HG03571 (cell line): ENCODE measurements around the gene UCN3.
A peak's percentile ranks its signal among the peaks of the same experiment; 100 is the strongest.
"Not testable (repeated sequence)": the region's sequence is repeated elsewhere in the genome, so short reads cannot be mapped to it uniquely, and the experiment has no call there.

Experiments
- ATAC-seq: cut with Tn5 transposase; IDR thresholded peaks from one replicate; pipeline ENCODE4 v1.9.1; 2021; ENCODE audit not compliant: unreplicated experiment

The UCN3 gene

DNA sequence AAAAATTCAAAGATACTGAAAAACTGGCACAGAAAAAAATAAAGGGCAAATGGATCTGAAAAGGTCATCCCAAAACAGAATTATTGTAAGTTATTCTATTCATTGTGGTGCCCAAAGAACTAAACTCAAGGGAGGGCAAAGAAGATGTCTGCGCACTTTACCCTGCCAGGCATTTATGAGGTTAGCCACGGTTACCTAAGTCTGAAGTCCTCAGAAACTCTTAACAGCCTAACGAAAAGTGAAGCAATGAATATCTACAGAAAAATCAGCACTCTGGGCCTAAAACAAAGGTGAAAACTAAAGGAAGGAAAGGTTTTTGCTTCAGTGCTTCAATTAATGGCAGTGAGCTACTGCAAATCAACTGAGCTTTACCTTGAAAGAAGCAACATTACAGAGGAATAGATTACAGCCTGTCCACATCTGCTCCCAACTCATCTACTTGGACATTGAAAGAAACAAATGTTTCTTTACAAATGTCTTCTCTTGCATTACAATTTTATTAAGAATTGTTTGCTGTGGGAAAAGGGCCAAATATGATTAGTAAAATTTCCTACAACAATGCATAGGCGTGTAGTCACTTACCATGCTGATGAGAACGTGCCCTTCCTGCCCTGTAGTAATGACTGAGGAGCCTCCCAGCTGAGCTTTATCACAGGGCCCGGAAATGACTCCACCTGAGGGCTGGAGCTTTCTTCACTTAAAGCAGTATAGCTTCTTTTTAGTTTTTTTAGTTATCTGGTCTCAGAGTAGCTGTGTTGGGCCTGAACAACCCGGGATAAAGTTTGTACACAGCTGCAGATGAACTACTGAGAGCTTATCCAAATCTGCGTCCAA lies 39.7 kb downstream of the UCN3 start, which contains the start of gene TUBAL3:
Gene TUBAL3 (minus strand): TSS at position 621 of the 834 bp plus-strand sequence. CDS start 36 bp downstream, at position 585.
- ATAC-seq: no peak

DNA sequence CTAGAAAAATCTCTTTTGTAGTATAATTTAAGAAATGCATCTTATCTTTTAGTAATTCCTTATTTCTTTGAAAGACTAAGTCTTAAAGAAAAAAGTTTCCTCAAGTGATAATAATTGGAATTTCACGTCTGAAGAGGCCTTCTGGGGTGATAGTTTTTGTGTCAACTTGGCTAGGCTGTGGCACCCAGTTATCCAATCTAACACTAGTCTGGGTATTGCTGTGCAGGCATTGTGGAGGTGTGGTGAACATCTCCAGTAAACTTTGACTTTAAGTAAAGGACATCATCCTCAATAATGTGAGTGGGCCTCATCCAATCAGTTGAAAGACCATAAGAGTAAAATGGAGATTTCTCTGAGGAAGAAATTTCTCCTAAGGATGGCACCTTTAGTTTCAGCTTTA lies 42.2 kb downstream of the UCN3 start:
- ATAC-seq: no peak

DNA sequence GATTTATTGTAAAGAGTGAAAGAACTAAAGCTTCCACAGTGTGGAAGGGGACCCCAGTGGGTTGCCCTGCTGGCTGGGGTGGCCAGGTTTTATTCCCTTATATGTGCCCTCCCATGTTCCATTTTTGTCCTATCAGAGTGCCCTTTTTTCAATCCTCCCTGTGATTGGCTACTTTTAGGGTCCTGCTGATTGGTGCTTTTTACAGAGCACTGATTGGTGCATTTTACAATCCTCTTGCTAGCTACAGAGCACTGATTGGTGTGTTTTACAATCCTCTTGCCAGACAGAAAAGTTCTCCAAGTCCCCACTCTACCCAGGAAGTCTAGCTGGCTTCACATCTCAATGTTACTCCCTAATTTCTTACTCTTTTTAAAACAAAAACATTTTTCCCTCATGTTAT lies 46.0 kb downstream of the UCN3 start:
- not testable (repeated sequence) for ATAC-seq

DNA sequence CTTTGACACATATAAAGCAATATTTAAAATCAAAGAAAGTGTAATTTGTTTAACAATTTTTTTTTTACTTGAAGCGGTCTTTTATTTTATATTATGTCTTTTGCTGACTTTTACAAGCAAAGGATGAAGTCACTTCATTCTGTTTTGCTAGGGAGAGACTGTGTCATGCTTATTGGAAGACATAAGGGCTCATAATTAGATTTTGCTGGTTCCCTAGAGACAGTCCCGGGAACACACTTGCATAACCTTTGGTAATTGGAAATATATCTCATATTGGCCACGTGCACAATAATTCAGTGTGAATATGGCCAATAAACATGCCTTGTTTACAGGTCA lies 47.1 kb downstream of the UCN3 start:
- ATAC-seq: no peak

DNA sequence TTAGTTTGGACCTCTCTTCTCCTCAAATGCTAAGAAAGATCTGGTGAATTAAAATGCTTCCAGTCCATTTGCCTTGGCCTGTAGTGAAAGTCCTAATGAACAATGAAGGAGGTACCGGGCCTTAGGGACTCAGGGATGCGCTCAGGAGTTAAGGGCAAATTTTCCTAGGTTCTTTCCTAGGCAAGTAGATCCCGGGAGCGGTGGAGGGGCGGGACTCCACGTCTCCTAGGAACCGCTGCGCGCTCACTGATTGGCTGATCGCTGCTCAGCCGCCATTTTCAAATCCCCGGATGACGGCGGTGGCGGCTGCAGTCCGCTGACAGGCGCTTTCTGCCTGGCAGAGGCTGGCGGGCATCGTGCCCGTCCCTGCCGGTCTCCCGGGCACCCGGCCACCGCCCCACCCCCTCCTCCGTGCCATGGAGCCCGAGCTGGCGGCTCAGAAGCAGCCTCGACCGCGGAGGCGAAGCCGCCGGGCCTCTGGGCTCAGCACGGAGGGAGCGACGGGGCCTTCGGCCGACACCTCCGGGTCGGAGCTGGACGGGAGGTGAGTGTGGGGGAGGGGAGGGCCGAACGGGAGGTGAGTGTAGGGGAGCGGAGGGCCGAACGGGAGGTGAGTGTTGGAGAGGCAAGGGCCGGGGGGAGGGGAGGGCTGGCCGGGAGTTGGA lies 47.6 kb downstream of the UCN3 start, which contains the start of gene NET1:
Gene NET1 (plus strand): TSS at position 281 of the 665 bp plus-strand sequence. CDS start 136 bp downstream, at position 417.
- peak; percentile 95 for ATAC-seq

DNA sequence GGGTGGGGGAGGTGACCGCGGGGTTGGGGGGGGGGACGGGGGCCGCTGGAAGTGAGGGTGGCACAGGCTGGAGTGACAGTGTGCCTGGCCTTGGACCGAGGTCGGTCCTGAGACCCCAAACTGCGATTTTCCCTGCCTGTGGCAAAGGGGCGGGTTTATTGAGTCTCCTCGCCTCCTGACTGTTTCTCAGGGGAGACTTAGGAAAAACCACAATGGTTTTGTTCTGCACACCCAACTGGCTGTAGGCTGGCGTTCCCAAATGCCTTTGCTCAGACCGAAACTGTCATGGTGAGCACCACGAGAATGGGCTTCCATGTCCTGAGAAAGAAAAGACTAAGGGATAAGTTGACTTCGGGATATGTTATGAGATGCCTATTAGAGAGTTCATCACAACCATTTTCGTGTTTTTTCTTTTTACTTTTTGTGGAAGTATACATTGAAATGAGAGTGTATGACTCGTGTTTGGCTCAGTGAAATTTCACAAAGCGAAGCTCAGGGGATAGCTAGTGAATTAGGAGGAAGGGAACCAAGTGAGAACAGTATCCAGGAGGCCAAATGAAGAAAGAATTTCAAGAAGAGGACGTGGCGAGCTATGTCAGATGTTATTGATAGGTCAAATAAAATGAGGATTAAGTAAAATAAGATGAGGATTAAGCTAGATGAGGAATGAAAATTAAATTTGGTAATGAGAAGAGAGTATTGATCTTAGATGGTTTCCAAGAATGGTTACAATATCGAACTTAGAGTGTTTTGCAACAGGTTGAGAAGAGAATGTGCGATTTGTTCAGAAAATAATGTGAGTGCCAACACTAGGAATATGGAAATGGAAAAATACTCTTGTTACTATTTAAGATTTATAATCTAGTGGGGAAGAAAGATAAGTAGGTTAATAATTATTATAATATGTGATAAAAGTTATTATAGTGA lies 48.5 kb downstream of the UCN3 start:
- no peak for ATAC-seq

GRCh38 chr10:5416981-5417380 lies 52.2 kb downstream of the UCN3 start:
- ATAC-seq: no peak

GRCh38 chr10:5418584-5418983 lies 53.8 kb downstream of the UCN3 start:
- ATAC-seq: no peak

GRCh38 chr10:5419466-5420094 lies 54.8 kb downstream of the UCN3 start:
- no peak for ATAC-seq

DNA sequence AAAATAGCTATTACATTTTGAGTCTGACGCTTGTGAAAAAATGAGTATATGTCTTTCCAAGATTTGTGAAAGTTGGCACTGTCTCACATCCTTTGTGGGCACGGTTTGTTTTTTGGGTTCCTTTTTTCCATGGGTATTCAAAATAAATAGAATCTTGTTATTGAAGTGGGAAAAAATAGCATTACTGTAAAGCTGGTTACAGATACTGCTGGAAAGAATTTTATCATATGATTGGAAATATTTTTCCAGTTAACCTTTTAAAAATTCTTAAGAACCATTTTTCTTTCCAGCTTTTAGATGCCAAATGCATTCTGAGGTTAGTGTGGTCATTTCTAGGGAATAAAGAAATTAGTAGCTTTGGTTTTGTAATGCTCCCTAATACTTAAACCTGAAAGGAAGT lies 59.0 kb downstream of the UCN3 start:
- no peak for ATAC-seq
